Measurements from ENCODE around the gene KIF26A. TPM values are rescaled to one million over a fixed set of nuclear protein-coding genes. Genes with fewer than 3 reads are reported as not detected.
A peak's percentile ranks its signal among the peaks of the same experiment; 100 is the strongest.

Gene KIF26A
- 1 to 10 TPM; 3.9 to 4.7 TPM for total RNA-seq
- total RNA-seq: 8.7 to 25.0 reads per million in 2 donors

DNA sequence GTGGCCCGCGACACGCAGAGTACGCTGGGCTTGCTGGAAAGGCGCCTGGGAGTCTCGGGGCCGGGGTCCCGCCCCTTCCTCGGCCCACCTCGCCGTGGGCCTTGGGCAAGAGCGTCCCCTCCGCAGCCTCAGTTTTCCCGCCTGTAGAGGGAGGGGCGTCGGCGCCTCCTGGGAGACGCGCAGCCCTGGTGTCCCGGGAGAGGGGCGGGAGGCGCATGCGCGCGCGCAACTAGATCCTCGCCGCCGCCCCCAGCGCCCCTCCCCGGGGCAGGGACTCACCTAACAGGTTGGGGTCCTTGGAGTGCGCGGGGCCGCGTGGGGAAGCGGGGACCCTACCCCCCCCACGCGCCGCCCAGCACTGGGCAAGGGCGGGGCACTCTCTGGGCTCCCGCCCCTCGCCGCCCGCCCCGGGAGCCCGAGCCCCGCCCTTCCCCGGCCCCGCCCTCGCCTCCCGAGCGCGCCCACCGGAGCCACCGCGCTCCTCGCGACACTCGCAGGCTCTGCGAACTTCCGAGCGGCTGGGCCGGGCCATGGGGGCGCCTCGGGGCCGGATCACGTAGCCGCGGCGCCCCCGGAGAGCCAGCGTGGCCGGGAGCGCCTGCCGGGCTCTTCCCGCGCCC lies at the start of gene KIF26A:
TSS of gene KIF26A (plus strand) at position 490 of the 620 bp plus-strand sequence. CDS start 136 bp downstream, outside the sequence.
- Mint-ChIP-seq H3K27me3 (peaks cover 37% of the 10 kb centered on the region), H3K27ac (no peak within 1 kb of the TSS), H3K4me3 (peak within 1 kb of the TSS; percentile 77), H3K4me1 (no peaks in the 10 kb centered on the region), H3K36me3 (ENCODE audit: low read depth) (no peaks in the 10 kb centered on the region)
- DNase-seq (peak in 1 of 3 donors; percentile 30), ATAC-seq (peak; percentile 49)
- no peaks in the 10 kb centered on the region for H3K9me3 ChIP-seq (ENCODE audit: control insufficient read depth, low read length, poor library complexity, severe bottlenecking)

DNA sequence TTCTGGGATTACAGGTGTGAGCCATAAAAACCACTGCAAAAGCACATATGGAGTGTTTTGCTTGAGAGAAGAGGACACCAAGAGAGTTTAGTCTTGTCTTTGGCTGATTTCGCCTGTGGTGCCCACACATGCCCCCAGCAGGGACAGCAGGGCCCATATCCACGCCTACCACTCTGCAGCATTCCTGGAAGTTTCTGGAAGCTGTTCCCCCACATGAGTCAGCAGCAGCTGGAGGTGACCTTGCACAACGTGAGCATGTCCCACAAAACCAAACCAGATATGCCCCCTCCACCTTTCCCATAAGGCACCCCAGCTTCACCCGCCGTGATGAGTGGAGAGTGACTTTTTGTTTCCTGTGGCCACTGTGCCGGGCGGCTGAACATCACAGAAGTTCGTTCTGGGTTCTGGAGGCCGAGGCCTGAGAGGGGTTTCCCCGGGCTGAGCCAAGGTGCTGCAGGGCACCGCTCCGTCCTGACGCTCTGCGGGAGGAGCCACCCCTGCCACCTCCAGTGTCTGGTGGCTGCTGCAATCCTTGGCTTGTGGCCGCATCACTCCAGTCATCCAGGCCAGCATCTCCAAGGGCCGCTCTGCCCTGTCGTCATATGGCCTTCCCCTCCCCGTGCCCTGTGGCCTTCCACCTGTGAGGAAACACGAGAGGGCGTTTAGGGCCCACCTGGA lies 48.2 kb upstream of the KIF26A start:
- Mint-ChIP-seq H3K4me3 (no peak overlapping the region), H3K27me3 (peaks cover 15% of the 10 kb centered on the region), H3K36me3 (ENCODE audit: low read depth) (no peaks in the 10 kb centered on the region), H3K4me1 (peaks cover 6% of the 10 kb centered on the region), H3K27ac (no peak overlapping the region)
- DNase-seq: no peak
- ATAC-seq: no peak
- no peaks in the 10 kb centered on the region for H3K9me3 ChIP-seq (ENCODE audit: control insufficient read depth, low read length, poor library complexity, severe bottlenecking)

DNA sequence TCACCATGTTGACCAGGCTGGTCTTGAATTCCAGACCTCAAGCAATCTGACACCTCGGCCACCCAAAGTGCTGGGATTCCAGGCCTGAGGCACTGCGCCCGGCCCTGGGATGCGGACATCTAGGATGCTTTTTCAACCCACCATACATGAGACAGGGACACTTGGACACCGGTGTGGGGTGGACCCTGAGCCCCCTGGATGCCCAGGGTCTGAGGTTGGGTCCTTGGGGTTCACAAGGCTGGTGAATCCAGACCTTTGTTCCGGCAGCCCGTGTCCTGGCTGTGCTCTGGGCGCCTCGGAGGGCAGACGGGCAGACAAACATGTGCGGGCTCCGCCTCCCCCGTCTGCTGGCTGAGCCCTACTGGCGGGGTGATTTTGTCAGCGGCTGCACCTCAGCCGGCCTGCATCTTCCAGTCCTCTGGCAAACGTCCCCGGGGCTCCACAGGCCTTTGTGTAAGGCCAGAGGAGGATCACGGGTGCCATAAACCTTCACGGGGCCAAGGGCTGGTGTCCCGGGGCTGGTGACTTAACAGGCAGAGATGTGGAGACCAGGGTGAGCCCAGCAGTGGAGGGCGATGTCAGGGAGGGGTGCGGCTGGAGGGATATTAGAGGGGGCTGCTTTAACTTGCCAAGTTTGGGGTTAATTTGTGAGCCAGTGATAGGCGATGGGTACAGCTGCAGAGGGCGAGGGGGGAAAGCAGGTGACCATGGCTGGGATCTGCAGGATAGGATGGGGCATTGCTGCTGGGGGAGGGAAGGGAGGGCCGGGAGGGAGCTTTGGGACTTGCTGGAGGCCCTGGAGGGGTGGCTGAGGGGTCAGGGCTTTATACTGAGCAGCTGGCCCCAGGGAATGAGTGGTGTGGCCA lies 47.1 kb upstream of the KIF26A start:
- peaks cover 15% of the 10 kb centered on the region for H3K27me3 Mint-ChIP-seq
- H3K4me1 Mint-ChIP-seq: peaks cover 6% of the 10 kb centered on the region
- no peaks in the 10 kb centered on the region for H3K36me3 Mint-ChIP-seq (ENCODE audit: low read depth)
- peak overlapping the region; percentile 12 for H3K4me3 Mint-ChIP-seq
- peak in 1 of 3 donors; percentile 8 for DNase-seq
- no peak overlapping the region for H3K27ac Mint-ChIP-seq
- no peaks in the 10 kb centered on the region for H3K9me3 ChIP-seq (ENCODE audit: control insufficient read depth, low read length, poor library complexity, severe bottlenecking)
- ATAC-seq: no peak

DNA sequence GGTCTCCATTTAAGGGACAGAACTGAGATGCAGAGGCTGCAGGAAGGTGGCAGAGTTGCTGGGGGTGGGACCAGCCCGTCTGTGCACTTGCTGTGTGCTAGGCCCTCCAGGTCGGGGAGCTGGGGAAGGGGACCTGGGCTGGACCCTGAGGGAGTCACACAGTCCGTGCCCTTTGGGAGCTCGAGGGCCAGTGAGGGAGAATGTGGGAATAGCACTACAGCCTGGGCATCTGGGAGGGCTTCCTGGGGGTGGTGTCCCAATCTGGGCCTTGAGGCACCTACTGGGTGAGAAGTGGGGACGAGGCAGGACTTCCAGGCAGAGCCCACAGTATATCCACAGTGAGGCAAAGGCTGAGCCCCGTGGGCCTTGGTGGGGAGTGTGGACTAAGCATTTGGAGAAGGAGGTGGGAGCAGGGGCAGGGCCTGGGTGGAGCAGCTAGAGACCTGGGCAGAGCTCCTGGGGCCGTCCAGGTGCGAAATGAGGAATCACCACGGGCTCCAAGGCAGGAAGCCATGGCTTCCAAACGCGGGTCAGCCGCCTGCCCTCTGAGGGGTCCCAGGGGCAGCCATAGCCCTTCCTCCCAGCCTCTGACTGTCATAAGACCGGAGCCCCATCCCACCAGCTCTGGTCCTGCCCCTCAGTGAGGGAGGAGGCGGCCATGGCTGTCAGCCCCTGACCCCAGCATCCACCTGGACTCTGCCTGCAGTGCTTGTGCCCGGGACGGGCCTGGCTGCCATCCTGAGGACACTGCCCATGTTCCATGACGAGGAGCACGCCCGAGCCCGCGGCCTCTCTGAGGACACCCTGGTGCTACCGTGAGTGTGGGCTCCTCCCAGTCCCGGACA lies 46.2 kb upstream of the KIF26A start:
- Mint-ChIP-seq H3K4me3 (peak overlapping the region; percentile 12), H3K27me3 (peaks cover 11% of the 10 kb centered on the region), H3K4me1 (peaks cover 6% of the 10 kb centered on the region), H3K36me3 (ENCODE audit: low read depth) (no peaks in the 10 kb centered on the region), H3K27ac (no peak overlapping the region)
- no peaks in the 10 kb centered on the region for H3K9me3 ChIP-seq (ENCODE audit: control insufficient read depth, low read length, poor library complexity, severe bottlenecking)
- ATAC-seq (no peak), DNase-seq (peak in 1 of 3 donors; percentile 9)

DNA sequence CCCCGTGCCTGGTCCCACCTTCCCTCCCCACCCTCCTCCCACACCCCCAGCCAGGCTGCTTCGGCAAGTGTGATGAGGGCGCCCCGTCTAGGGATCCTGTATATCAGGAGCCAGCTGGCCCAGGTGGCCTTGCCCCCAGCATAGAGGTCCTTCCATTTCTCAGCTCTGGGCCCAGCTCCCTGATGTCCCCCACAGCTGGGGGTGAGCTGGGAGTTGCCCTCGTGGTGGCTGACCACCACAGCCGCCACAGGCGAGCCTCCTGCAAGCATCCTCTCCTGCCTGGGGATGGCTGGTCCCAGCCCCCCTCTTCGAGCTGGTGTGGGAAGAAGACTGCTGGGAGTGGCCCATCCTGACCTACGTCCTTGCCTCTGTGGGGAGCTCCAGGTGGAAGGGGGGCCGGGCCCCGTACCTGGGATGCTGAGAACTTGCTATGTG lies 45.4 kb upstream of the KIF26A start:
- DNase-seq (no peak), ATAC-seq (no peak)
- Mint-ChIP-seq H3K36me3 (ENCODE audit: low read depth) (no peaks in the 10 kb centered on the region), H3K4me1 (peaks cover 6% of the 10 kb centered on the region), H3K27me3 (peaks cover 9% of the 10 kb centered on the region), H3K27ac (no peak overlapping the region), H3K4me3 (no peak overlapping the region)
- H3K9me3 ChIP-seq (ENCODE audit: control insufficient read depth, low read length, poor library complexity, severe bottlenecking): no peaks in the 10 kb centered on the region

DNA sequence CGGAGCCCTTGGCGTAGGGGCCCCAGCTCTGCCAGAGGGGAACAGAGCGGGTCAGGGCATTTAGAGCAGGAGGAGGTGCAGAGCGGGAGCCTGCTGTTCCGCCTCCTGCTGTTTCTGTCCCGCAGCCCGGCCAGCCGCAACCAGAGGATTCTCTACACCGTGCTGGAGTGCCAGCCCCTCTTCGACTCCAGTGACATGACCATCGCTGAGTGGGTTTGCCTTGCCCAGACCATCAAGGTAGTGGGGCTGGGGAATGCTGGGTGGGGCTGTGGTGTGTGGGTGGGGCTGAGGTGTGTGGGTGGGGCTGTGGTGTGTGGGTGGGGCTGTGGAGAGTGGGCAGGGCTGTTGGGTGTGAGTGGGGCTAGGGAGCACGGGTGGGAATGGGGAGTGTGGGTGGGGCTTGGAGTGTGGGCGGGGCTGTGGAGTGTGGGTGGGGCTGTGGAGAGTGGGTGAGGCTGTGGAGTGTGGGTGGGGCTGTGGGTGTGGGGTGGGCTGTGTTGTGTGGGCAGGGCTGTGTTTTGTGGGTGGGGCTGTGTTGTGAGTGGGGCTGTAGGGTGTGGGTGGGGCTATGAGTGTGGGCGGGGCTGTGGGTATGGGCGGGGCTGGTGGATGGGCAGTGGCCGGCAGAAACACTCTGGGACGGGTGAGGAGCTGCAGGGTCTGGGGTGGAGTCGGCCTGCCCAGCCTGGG lies 44.9 kb upstream of the KIF26A start:
- Mint-ChIP-seq H3K4me3 (no peak overlapping the region), H3K27ac (no peak overlapping the region), H3K36me3 (ENCODE audit: low read depth) (no peaks in the 10 kb centered on the region), H3K4me1 (peaks cover 6% of the 10 kb centered on the region), H3K27me3 (peaks cover 9% of the 10 kb centered on the region)
- no peaks in the 10 kb centered on the region for H3K9me3 ChIP-seq (ENCODE audit: control insufficient read depth, low read length, poor library complexity, severe bottlenecking)
- ATAC-seq (peak; percentile 57), DNase-seq (peak in 1 of 3 donors; percentile 11)

DNA sequence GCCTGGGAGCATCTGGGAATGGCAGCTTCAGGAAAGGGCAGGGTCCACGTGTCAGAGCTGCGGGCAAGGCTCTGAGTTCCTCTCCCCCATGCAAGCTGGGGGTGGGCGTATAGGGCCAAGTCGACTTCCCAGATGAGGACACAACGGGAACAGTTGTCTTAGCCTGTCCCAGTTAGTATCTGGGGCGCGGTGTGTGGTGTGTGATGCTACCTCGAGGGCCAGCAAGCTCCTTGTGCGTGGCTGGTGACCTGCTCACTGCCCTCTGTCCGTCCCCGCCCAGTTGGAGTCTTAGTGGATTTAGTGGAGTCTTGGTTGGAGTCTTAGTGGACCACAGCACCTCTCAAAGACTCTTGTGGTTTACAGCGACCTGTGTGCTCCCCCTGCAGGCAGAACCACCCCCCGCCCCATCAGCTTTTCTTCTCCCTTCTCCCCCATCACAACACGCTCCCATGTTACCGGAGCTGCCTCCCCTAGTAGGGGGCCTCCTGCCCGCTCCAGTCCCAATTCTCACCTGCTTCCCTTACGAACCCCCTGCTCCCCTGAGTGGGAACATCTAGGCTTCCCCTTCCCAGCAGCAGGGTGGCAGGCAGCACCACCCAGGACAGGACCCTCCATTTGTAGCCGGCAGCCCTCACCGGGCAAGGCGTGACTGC lies 44.2 kb upstream of the KIF26A start:
- H3K4me1 Mint-ChIP-seq: peaks cover 6% of the 10 kb centered on the region
- H3K27ac Mint-ChIP-seq: no peak overlapping the region
- H3K36me3 Mint-ChIP-seq (ENCODE audit: low read depth): no peaks in the 10 kb centered on the region
- DNase-seq: peak in 1 of 3 donors; percentile 7
- no peaks in the 10 kb centered on the region for H3K9me3 ChIP-seq (ENCODE audit: control insufficient read depth, low read length, poor library complexity, severe bottlenecking)
- no peak for ATAC-seq
- peak overlapping the region; percentile 45 for H3K4me3 Mint-ChIP-seq
- H3K27me3 Mint-ChIP-seq: peaks cover 9% of the 10 kb centered on the region

DNA sequence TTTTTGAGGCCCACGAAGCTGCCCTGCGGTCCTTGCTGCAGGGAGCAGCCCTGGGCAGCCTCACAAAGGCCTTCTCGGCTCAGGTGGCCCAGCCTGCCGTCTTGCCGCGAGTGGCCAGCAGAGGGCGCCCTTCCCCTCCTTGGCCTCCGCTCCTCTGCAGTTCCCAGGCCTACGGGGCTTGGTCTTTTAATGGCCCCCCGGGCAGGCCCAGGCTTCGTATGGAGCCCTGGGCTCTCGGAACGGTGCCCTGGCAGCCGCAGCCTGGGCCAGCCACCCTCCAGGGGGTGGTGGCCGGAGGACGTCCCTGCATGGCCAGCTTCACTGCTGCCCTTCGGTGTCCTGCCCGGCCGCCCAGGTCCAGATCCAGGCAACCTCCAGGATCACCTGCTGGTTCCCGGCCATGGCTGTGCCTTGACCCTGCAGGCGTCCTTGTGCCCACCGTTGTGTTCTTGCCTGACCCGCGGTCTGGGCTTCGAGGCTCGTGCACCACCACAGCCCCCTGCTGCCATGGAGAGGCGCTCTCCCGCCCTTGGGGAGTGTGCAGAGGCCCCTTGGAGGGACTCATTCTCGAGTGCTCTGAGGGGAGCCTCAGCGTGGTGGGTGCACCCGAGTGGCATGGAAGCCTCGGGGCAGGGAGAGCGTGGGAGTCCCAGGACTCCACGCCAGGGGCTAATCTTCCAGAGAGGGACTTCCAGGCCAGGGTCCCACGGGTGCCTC lies 43.5 kb upstream of the KIF26A start:
- Mint-ChIP-seq H3K4me3 (peak overlapping the region; percentile 45), H3K36me3 (ENCODE audit: low read depth) (no peaks in the 10 kb centered on the region), H3K4me1 (peaks cover 6% of the 10 kb centered on the region), H3K27ac (no peak overlapping the region), H3K27me3 (peaks cover 9% of the 10 kb centered on the region)
- DNase-seq (peak; percentile 61 to 79 (median 66)), ATAC-seq (peak; percentile 73)
- H3K9me3 ChIP-seq (ENCODE audit: control insufficient read depth, low read length, poor library complexity, severe bottlenecking): no peaks in the 10 kb centered on the region

DNA sequence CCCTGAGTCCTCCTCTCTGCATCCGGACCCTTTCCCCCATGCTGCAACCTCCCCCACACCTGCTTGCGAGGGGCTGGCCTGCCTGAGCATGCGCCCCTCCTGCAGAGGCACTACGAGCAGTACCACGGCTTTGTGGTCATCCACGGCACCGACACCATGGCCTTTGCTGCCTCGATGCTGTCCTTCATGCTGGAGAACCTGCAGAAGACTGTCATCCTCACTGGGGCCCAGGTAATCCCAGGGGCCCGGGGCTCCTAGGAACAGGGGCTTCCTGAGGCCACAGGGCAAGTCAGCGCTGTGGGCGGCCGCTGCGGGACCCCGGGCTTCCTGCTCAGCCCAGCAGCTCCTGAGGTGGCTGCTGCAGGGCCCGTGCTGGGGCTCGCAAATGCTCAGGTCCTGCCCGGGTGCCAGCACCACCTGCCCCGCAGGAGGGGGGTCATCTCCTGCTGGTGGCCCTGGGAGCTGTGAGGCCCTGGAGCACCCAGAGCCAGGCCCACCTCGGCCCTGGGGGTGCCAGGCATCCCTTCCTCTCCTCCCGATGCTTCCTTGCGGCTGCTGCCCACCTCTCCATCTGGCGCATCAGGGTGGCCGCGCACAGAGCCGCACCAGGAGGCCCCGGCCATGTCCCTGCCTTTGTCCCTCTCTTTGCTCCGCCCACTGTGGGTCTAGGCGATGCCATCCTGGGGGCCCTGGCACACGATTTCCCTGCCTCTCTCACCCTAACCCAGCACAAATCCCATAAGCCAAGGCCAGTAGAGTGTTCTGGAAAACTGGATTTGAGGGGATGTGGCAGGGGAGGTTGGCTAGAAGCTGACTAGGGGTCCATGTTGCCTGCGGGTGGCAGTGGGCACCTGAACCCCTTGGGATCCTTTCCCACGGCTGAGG lies 42.7 kb upstream of the KIF26A start:
- no peaks in the 10 kb centered on the region for H3K36me3 Mint-ChIP-seq (ENCODE audit: low read depth)
- no peak overlapping the region for H3K27ac Mint-ChIP-seq
- no peaks in the 10 kb centered on the region for H3K9me3 ChIP-seq (ENCODE audit: control insufficient read depth, low read length, poor library complexity, severe bottlenecking)
- no peak overlapping the region for H3K4me3 Mint-ChIP-seq
- DNase-seq (no peak), ATAC-seq (no peak)
- H3K27me3 Mint-ChIP-seq: peaks cover 9% of the 10 kb centered on the region
- peaks cover 6% of the 10 kb centered on the region for H3K4me1 Mint-ChIP-seq

DNA sequence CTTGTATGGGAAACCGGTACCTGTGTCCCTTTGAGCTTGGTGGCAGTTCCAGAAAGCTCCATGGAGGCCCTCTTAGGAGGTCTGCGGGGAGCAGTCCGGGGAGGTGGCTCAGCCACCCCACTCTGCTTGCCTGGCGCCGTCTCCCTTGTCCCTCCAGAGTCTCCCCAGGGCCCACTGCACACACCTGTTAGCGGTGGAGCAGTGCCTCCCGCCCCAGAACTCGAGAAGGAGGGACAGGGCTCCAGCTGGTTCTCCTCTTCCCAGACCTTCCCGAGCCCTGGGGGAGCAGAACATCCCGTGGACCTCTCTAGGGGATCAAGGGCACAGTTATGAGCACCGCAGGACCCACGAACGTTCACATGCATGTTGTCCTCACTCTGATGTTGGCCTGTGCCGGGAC lies 42.1 kb upstream of the KIF26A start:
- H3K9me3 ChIP-seq (ENCODE audit: control insufficient read depth, low read length, poor library complexity, severe bottlenecking): no peaks in the 10 kb centered on the region
- DNase-seq (no peak), ATAC-seq (no peak)
- Mint-ChIP-seq H3K27ac (no peak overlapping the region), H3K4me1 (peaks cover 6% of the 10 kb centered on the region), H3K36me3 (ENCODE audit: low read depth) (no peaks in the 10 kb centered on the region), H3K27me3 (peaks cover 9% of the 10 kb centered on the region), H3K4me3 (no peak overlapping the region)

All from T-helper 17 cell (primary cell).